GM21717 (cell line): ENCODE data around the gene TMEM92.

ENCODE experiments used
- ATAC-seq: cut with Tn5 transposase; IDR thresholded peaks from one replicate; pipeline ENCODE4 v1.9.1; 2021; ENCODE audit warnings: mild to moderate bottlenecking, moderate library complexity; ENCODE audit not compliant: unreplicated experiment

Gene TMEM92

GRCh38 chr17:50274142-50274896 lies at the start of gene TMEM92:
Gene TMEM92, plus strand, starts transcription at chr17:50274466. Its CDS starts 36 bp downstream, at chr17:50274502.
- ATAC-seq, result no peak

- no peak for ATAC-seq
Observed at GRCh38 chr17:50225701-50226240, 48.5 kb upstream of the TMEM92 start.

GRCh38 chr17:50234581-50234980 lies 39.7 kb upstream of the TMEM92 start:
- no peak for ATAC-seq

GRCh38 chr17:50237901-50238300 lies 36.4 kb upstream of the TMEM92 start:
- no peak for ATAC-seq

DNA sequence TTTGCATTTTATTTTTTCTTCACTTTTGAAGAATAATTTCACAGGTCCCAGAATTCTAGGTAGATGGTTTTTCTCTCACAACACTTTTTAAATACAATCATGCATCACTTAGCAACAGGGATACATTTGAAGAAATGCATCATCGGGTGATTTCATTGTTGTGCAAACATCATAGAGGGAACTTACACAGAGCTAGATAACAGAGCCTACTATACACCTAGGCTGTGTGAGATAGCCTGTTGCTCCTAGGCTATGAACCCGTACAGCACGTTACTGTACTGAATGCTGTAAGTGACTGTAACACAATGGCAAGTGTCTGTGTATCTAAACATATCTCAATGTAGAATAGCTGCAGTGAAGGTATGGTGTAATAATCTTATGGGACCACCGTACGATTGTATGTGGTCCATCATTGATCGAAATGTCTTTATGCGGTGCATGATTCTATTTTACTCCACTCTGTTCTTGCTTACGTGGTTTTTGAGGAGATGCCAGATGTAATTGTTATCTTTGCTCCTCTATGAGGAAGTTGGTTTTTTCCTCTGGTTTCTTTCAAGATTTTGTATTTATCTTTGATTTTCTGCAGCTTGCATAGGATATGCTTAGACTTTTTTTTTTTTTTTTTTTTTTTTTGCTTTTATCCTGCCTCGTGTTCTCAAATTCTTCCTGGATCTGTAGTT lies 35.5 kb upstream of the TMEM92 start:
- ATAC-seq, result no peak

- ATAC-seq, result no peak
Observed at GRCh38 chr17:50239937-50240336, 34.3 kb upstream of the TMEM92 start.

DNA sequence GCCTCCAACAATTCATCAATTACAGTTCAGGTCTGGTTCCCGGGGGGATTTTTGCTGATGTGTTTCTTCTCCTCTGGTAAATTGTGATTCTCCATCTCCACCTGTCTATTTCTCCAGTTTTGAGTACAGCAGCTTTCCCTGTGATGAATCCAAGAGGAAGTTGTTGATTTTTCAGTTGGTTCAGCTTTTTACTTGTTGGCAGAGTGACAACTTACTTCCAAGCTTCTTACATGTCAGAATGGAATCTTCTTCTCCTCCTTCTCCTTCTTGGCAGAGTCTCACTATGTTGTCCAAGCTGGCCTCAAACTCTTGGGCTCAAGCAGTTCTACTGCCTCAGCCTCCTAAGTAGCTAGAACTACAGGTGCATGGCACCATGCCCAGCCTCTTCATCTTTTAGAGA lies 33.4 kb upstream of the TMEM92 start:
- ATAC-seq, result no peak

GRCh38 chr17:50241431-50241830 lies 32.8 kb upstream of the TMEM92 start:
- ATAC-seq, result no peak

- no peak for ATAC-seq
Observed at GRCh38 chr17:50244771-50245170, 29.5 kb upstream of the TMEM92 start.

- ATAC-seq, result no peak
Observed at GRCh38 chr17:50248255-50248654, 26.0 kb upstream of the TMEM92 start.

GRCh38 chr17:50252781-50253180 lies 21.5 kb upstream of the TMEM92 start:
- no peak for ATAC-seq

DNA sequence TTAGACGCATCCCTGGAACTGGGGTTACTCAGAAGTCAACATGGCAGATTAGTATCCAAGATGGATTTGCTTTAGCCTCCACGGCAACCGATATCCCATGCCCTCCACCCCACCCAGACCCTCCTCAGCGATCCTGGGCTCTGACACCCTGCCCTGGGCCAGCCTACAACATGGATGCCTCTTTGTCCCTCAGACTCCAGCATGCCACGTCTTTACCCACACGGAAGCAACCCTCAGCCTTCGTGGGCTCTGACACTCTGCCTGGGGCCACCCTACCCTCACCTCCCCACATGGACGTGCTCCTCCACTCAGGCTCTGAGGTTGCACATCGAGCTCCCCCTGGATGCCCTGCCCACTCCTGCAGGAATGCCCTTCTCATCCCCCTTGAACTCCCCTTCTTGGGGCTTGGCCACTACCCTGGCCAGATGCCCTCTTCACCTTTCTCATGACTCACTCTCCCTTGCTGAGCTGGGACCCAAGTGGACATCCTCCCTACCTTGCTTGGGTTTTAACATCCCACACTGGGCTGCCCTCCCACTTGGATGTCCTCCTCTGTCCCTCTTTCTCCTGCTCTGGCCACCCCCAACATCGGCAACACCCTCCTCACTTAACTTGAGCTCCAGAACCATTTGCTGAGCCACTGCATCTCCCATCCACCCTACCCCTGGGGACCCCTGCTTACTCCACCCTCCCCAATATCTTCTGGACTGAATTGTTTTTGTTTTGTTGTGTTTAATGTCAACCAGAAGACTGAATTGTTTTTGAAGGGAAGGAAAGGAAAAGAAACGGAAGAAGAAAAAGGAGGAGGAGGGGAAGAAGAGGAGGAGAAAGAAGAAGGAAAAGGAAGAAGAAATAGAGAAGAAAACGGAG lies 18.3 kb upstream of the TMEM92 start:
- no peak for ATAC-seq

- ATAC-seq, result no peak
Observed at GRCh38 chr17:50256826-50257618, 17.2 kb upstream of the TMEM92 start.

DNA sequence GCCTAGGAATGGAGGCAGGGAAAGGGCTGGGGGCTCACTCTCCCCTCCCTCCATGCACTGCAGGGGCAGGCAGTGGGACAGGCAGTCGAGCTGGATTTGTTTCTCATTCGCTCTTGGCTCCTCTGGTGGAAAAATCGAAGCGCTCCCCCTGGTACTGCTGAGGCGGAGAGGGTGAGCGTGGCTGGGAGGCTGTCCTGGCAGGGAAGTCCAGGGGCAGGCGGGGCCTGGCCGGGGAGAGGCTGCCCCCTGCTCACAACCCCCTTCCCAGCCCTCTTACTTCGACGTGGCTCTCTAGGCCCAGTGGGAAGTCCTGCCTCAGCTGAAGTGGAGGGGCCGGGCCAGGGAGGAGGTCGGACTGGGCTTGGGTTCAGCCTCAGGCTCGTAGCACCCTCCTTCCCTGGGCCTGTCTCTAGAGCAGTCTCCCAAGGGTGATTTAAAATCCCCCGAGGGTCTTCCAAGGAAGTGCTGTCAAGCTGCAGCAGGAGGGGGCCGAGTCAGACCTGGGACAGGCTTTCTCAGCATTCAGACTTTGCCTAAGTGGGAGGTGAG lies 16.5 kb upstream of the TMEM92 start:
- ATAC-seq, result no peak

DNA sequence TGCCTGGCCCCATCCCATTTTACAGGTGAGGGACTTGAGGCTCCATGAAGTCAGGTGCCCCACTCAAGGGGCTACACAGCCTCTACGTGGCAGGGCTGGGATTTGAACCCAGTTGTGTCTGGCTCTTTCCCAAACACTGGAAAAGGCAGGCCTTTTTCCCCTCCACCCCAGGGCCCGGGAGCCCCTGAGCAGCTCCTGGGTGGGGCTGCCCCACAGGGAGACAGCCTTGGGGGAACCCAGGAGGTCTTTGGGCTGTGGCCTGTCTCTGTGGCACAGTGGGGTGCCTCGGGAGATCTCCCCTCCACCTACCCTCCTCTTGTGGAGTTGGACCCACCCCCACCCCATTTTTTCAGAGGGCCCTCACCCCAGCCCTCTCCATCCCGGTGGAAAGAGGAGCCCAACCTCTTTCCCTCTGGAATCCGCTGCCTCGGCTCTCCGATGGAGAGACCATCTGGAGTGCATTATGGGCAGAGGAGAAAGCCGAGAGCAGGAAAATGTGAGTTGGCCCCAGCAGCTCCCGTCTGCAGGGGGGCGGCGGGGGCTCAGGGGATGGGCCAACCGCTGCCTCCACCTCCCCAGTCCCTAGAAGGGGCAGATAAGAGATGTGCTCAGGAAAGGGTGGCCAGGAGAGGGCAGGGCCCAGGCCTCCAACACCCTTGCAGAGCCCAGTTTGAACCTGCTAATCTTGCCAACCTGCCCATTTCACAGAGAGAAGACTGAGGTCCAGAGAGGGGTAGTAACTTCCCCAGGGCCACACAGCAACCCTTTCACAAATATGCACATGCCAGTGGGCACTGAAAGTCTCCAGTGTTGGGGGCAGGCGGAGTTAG lies 15.4 kb upstream of the TMEM92 start:
- ATAC-seq, result no peak

GRCh38 chr17:50259477-50260324 lies 14.6 kb upstream of the TMEM92 start:
- ATAC-seq, result no peak

GRCh38 chr17:50260501-50260911 lies 13.8 kb upstream of the TMEM92 start:
- ATAC-seq, result no peak
